ENCODE data around the gene MAP4. TPM values are rescaled to one million over a fixed set of nuclear protein-coding genes. Genes with fewer than 3 reads are reported as not detected.
"Not testable (repeated sequence)": the region's sequence is repeated elsewhere in the genome, so short reads cannot be mapped to it uniquely, and the experiment has no call there.

Gene MAP4
- 100 to 1,000 TPM in 1 of 2 donors, 10 to 100 TPM in 1; 70.6 to 101 TPM for total RNA-seq

GRCh38 chr3:48016301-48016973 lies at the start of gene MAP4:
TSS of gene MAP4 (minus strand) at chr3:48016416. CDS start at chr3:47998860, 17,556 bp downstream.
- intact Hi-C loops (cut with DNase I): no loop called here
- ATAC-seq (no peak), DNase-seq (no peak)
- peaks cover 86% of the 10 kb centered on the region for H3K4me1 ChIP-seq
- no peak within 1 kb of the TSS for H3K4me3 ChIP-seq
- no peaks in the 10 kb centered on the region for H3K36me3 ChIP-seq (replicated peaks in 1 of 2; ENCODE audit: insufficient read depth in 1 of 2, low read depth in 2 of 2)
- TF ChIP-seq, protein P1, sequence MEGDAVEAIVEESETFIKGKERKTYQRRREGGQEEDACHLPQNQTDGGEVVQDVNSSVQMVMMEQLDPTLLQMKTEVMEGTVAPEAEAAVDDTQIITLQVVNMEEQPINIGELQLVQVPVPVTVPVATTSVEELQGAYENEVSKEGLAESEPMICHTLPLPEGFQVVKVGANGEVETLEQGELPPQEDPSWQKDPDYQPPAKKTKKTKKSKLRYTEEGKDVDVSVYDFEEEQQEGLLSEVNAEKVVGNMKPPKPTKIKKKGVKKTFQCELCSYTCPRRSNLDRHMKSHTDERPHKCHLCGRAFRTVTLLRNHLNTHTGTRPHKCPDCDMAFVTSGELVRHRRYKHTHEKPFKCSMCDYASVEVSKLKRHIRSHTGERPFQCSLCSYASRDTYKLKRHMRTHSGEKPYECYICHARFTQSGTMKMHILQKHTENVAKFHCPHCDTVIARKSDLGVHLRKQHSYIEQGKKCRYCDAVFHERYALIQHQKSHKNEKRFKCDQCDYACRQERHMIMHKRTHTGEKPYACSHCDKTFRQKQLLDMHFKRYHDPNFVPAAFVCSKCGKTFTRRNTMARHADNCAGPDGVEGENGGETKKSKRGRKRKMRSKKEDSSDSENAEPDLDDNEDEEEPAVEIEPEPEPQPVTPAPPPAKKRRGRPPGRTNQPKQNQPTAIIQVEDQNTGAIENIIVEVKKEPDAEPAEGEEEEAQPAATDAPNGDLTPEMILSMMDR (IDR thresholded peaks at IDR 0.05): no peak
- TF ChIP-seq POLR2A (IDR thresholded peaks at IDR 0.05): no peak
- H3K27ac ChIP-seq: peak within 1 kb of the TSS; percentile 73 to 92 (median 88)
- H3K27me3 ChIP-seq: no peaks in the 10 kb centered on the region
- H3K9me3 ChIP-seq: no peaks in the 10 kb centered on the region
- 45 to 52% methylated on average over 4 of the region's 4 CpGs for WGBS, 2 donors

DNA sequence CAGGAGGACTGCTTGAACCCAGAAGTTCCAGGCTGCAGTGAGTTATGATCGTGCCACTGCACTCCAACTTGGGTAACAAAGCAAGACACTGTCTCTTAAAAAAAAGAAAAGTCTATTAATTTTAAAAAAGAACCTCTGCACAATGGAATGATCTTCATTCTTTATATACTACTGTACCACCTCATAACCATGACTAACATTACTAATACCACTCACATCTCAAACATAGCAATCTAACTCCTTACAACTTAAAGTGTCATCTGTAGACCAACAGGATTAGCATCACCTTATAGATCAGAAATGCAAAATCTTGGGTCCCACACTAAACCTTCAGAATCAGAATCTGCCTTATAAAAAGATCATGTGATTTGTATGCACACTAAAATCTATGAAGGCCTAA lies 48.8 kb upstream of the MAP4 start:
- intact Hi-C loops (cut with DNase I): no loop called here
- no peaks in the 10 kb centered on the region for H3K36me3 ChIP-seq (replicated peaks in 1 of 2; ENCODE audit: insufficient read depth in 1 of 2, low read depth in 2 of 2)
- H3K9me3 ChIP-seq: no peaks in the 10 kb centered on the region
- peaks cover 3% of the 10 kb centered on the region for H3K4me1 ChIP-seq
- no peak overlapping the region for H3K27ac ChIP-seq
- no peaks in the 10 kb centered on the region for H3K27me3 ChIP-seq
- TF ChIP-seq POLR2A (IDR thresholded peaks at IDR 0.05): no peak
- TF ChIP-seq, protein P1 (IDR thresholded peaks at IDR 0.05): no peak
- no peak for ATAC-seq
- 90 to 100% methylated on average over 1 of the region's 1 CpG for WGBS, 2 donors
- DNase-seq: no peak
- no peak overlapping the region for H3K4me3 ChIP-seq

DNA sequence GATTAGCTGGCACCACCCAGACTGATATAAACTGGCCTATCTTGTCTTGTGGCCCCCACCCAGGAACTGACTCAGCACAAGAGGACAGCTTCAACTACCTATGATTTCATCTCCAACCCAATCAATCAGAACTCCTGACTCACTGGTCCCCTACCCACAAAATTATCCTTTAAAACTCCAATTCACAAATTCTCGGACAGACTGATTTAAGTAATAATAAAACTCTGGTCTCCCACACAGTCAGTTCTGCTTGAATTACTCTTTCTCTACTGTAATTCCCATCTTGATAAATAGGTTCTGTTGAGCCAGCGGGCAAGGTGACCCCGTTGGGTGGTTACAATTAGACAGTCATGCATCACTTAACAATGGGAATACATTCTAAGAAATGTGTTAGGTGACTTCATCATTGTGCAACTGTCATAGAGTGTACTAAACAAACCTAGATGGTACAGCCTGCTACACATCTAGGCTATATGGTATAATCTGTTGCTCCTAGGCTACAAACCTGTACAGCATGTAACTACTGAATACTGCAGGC lies 48.1 kb upstream of the MAP4 start:
- TF ChIP-seq, protein P1 (IDR thresholded peaks at IDR 0.05): no peak
- TF ChIP-seq POLR2A (IDR thresholded peaks at IDR 0.05): no peak
- no peak for DNase-seq
- H3K9me3 ChIP-seq: no peaks in the 10 kb centered on the region
- no peak overlapping the region for H3K4me3 ChIP-seq
- H3K36me3 ChIP-seq (replicated peaks in 1 of 2; ENCODE audit: insufficient read depth in 1 of 2, low read depth in 2 of 2): no peaks in the 10 kb centered on the region
- H3K27ac ChIP-seq: no peak overlapping the region
- intact Hi-C loops (cut with DNase I): no loop called here
- no peak for ATAC-seq
- peaks cover 3% of the 10 kb centered on the region for H3K4me1 ChIP-seq
- WGBS, 2 donors: 88 to 90% methylated on average over 3 of the region's 3 CpGs
- H3K27me3 ChIP-seq: no peaks in the 10 kb centered on the region

GRCh38 chr3:48061586-48061985 lies 45.4 kb upstream of the MAP4 start:
- intact Hi-C loops (cut with DNase I); H3K9me3 ChIP-seq; DNase-seq; H3K4me3 ChIP-seq; H3K27me3 ChIP-seq; H3K27ac ChIP-seq; H3K36me3 ChIP-seq (replicated peaks in 1 of 2; ENCODE audit: insufficient read depth in 1 of 2, low read depth in 2 of 2); ATAC-seq: not testable (repeated sequence)
- 88% methylated on average over 5 of the region's 33 CpGs; no CpG with 5 or more reads in 1 of the 2 donors for WGBS, 2 donors
- H3K4me1 ChIP-seq: peaks cover 11% of the 10 kb centered on the region

GRCh38 chr3:48058091-48058490 lies 41.9 kb upstream of the MAP4 start:
- Histone ChIP-seq H3K27ac (no peak overlapping the region), H3K36me3 (replicated peaks in 1 of 2; ENCODE audit: insufficient read depth in 1 of 2, low read depth in 2 of 2) (no peaks in the 10 kb centered on the region), H3K9me3 (no peaks in the 10 kb centered on the region), H3K4me1 (peaks cover 11% of the 10 kb centered on the region), H3K27me3 (no peaks in the 10 kb centered on the region), H3K4me3 (no peak overlapping the region)
- TF ChIP-seq, protein P1 (IDR thresholded peaks at IDR 0.05): no peak
- no peak for TF ChIP-seq POLR2A (IDR thresholded peaks at IDR 0.05)
- ATAC-seq (no peak), DNase-seq (no peak)
- intact Hi-C loops (cut with DNase I): no loop called here
- WGBS, 2 donors: 82 to 89% methylated on average over 6 of the region's 6 CpGs

Measured in body of pancreas (tissue), 4 donors.